ENCODE data around the gene CLEC2D. TPM values are rescaled to one million over a fixed set of nuclear protein-coding genes. Genes with fewer than 3 reads are reported as not detected.
"Not testable (repeated sequence)": the region's sequence is repeated elsewhere in the genome, so short reads cannot be mapped to it uniquely, and the experiment has no call there.

The CLEC2D gene
- total RNA-seq, 1 donor from 2014 or later = 20.7 TPM

DNA sequence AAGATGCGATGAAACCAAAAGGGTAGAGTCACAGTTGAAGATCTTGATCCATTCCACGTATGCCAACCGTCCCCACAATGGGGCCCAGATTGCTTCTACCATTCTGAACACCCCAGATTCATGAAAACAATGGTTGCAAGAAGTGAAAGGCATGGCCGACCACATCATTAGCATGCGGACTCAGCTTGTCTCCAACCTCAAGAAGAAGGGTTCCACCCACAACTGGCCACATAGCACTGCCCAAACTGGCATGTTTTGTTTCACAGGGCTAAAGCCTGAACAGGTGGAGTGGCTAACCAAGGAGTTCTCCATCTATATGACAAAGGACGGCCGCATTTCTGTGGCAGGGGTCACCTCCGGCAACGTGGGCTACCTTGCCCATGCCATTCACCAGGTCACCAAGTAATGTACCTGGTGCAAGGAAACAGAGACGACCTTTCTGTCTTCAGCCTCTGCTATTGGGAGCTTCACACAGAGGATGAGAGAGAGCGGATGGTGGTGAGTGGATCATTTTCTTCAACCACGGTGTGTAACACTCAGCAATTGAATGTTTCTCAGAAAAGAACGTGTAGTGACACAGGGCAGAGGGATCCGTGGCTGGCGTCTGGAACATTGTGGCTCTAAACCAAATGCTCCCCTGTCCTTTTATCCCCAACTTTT, 26.8 kb upstream of the CLEC2D start:
- DNase-seq (ENCODE audit: low spot score in 2 of 2, unreplicated experiment in 2 of 2) = no peak
- H3K27me3 Mint-ChIP-seq (ENCODE audit: low read depth) = no peaks in the 10 kb centered on the region
- H3K36me3 Mint-ChIP-seq = peaks cover 10% of the 10 kb centered on the region
- H3K27ac Mint-ChIP-seq = no peak overlapping the region
- TF ChIP-seq, protein P1, sequence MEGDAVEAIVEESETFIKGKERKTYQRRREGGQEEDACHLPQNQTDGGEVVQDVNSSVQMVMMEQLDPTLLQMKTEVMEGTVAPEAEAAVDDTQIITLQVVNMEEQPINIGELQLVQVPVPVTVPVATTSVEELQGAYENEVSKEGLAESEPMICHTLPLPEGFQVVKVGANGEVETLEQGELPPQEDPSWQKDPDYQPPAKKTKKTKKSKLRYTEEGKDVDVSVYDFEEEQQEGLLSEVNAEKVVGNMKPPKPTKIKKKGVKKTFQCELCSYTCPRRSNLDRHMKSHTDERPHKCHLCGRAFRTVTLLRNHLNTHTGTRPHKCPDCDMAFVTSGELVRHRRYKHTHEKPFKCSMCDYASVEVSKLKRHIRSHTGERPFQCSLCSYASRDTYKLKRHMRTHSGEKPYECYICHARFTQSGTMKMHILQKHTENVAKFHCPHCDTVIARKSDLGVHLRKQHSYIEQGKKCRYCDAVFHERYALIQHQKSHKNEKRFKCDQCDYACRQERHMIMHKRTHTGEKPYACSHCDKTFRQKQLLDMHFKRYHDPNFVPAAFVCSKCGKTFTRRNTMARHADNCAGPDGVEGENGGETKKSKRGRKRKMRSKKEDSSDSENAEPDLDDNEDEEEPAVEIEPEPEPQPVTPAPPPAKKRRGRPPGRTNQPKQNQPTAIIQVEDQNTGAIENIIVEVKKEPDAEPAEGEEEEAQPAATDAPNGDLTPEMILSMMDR (IDR thresholded peaks at IDR 0.05; ENCODE audit: unreplicated experiment) = no peak
- H3K9me3 Mint-ChIP-seq = peaks cover 24% of the 10 kb centered on the region
- H3K4me3 Mint-ChIP-seq = no peak overlapping the region
- peaks cover 12% of the 10 kb centered on the region for H3K4me1 Mint-ChIP-seq

DNA sequence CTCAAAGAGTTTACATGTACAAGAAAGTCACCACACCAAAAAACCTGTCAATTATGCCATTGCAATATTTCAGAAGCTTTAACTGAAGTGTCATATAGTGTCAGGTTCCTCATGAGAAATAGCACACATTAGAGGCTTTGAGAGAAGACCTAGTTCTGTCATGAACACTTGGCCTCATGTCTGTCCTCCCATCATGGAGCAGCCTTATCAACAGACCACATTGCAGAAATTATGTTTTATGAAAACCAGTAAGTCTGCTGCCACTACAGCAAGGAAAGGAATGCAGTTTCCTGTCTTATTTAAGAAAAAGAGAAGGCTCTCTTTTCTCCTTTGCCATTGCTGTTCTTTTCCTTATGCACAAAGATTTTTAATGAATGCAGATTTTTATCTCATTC, 26.2 kb upstream of the CLEC2D start:
- Mint-ChIP-seq H3K9me3 (peaks cover 19% of the 10 kb centered on the region), H3K36me3 (peaks cover 10% of the 10 kb centered on the region), H3K27me3 (ENCODE audit: low read depth) (no peaks in the 10 kb centered on the region), H3K4me3 (no peak overlapping the region), H3K27ac (no peak overlapping the region), H3K4me1 (peaks cover 12% of the 10 kb centered on the region)
- no peak for DNase-seq (ENCODE audit: low spot score in 2 of 2, unreplicated experiment in 2 of 2)
- TF ChIP-seq, protein P1 (IDR thresholded peaks at IDR 0.05; ENCODE audit: unreplicated experiment) = no peak

DNA sequence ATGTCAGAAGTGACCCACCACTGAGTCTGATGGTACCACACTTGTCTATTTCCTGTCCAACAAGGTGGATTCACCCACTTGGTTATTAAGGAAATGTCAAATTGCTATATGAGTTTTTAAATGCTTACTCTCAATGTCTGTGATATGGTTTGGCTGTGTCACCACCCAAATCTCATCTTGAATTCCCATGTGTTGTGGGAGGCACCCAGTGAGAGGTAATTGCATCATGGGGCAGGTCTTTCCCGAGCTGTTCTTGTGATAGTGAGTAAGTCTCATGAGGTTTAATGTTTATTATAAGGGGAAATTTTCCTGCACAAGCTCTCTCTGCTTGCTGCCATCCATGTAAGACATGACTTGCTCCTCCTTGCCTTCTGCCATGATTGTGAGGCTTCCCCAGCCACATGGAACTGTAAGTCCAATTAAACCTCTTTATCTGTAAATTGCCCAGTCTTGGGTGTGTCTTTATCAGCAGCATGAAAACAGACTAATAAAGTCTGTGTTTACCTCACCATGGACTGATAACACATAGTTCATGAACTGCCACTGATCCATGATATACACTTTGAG, 24.4 kb upstream of the CLEC2D start:
- H3K9me3 Mint-ChIP-seq = peaks cover 11% of the 10 kb centered on the region
- H3K4me1 Mint-ChIP-seq = peaks cover 24% of the 10 kb centered on the region
- not testable (repeated sequence) for DNase-seq (ENCODE audit: low spot score in 2 of 2, unreplicated experiment in 2 of 2); H3K4me3 Mint-ChIP-seq; H3K27me3 Mint-ChIP-seq (ENCODE audit: low read depth); H3K36me3 Mint-ChIP-seq; H3K27ac Mint-ChIP-seq

DNA sequence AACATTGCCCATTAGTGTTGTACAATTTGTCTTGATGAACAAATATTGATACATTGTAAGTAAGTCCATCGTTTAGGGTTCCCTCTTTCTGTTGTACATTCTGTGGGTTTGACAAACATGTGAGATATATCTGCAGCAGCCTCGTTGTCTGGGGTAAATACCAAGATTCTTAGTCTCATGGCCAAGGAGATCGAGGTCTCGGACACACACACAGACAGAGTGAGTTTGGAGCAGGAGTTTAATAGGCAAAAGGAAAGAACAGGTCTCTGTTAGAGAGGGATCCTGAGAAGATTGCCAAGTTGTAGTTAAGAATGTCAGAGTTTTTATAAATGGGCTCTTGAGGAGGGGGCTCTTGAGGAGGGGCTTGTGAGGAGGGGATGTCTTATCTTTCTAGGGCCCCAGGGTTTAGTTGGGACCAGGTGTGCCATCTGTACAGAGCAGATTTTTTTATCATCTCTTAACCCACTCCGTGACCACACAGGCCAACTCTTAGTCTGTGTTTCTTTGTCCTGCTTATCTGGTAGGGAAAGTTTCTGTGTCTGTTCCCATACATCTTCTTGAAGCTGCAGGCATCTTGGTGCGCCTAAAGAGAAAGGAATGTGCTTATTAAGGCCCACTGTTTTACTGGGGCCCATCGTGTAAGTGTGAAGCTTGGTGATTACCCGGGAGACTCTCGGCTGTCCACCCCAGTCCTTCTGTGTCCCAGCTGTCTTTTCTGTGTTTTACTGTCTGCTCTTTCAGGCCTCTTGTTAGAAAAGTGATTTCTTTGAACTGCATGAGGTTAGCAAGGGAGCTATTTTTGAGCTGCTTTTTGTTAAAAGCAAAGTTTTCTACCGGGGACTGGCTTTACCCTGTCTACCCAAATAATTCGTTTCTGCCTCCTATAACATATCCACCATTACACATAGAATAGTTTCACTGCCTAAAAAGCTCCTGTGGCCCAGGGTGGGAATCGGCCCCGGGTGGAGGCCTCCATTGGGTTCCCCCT, 22.4 kb upstream of the CLEC2D start:
- TF ChIP-seq, protein P1 (IDR thresholded peaks at IDR 0.05; ENCODE audit: unreplicated experiment) = no peak
- H3K27me3 Mint-ChIP-seq (ENCODE audit: low read depth) = no peaks in the 10 kb centered on the region
- H3K27ac Mint-ChIP-seq = peak overlapping the region; percentile 97
- H3K4me1 Mint-ChIP-seq = peaks cover 41% of the 10 kb centered on the region
- H3K36me3 Mint-ChIP-seq = peaks cover 8% of the 10 kb centered on the region
- peaks cover 4% of the 10 kb centered on the region for H3K9me3 Mint-ChIP-seq
- DNase-seq (ENCODE audit: low spot score in 2 of 2, unreplicated experiment in 2 of 2) = no peak
- peak overlapping the region; percentile 89 for H3K4me3 Mint-ChIP-seq

DNA sequence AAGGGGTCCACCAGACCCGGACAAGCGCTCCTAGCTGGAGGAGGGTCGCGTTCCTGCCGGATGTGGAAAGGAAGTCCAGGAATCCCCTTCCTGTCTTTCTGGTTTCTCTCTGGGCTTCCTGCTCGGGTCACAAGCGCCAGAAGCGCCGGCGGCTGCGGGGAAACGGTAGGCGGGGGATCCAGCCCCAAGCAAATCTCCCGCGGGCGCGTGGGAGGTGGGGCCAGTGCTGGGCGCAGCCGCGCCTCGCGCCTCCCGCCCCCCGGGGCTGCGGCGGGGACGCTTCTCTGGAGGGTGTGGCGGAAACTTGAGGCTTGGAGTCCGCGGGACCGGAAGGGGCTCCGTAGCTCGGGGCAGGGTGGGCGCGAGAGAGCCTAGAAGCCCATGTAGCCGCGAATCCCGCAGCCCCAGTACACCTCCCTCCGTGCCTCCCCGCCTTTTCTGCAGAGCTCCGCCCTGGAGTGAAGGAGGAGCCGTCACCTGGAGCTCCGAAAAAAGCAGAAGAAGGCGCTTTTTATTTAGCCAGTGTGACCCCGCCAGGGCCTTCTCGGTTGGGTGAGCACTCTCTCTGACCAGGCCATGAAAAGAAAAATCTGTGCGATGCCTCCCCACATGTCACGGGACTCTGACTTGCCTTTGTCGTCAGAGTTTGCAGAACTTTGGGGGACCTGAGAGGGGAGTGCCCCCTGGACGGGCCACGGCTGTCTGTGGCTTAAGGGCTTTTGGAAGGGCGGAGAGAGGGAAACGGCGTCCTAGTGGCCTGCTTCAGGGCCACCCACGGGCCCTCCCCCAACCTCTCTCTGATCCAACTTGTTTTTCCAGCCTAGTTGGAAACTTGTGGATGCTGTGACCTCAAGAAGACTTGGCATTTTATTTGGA, 21.4 kb upstream of the CLEC2D start:
- Mint-ChIP-seq H3K9me3 (peaks cover 4% of the 10 kb centered on the region), H3K27me3 (ENCODE audit: low read depth) (no peaks in the 10 kb centered on the region), H3K36me3 (peaks cover 9% of the 10 kb centered on the region), H3K4me1 (peaks cover 43% of the 10 kb centered on the region), H3K4me3 (peak overlapping the region; percentile 89), H3K27ac (peak overlapping the region; percentile 97)
- DNase-seq (ENCODE audit: low spot score in 2 of 2, unreplicated experiment in 2 of 2) = peak; percentile 72 to 86
- TF ChIP-seq, protein P1 (IDR thresholded peaks at IDR 0.05; ENCODE audit: unreplicated experiment) = no peak

All from mesothelial cell of epicardium (in vitro differentiated cells).